Ishikawa (cell line): ENCODE measurements around the gene OR12D3.

Source experiments
- CEBPB ChIP-seq: IDR thresholded peaks from 2 replicates; pipeline ENCODE4 v1.6.1; 2012
- CREB1 ChIP-seq: IDR thresholded peaks from 2 replicates; pipeline ENCODE4 v1.6.1; 2012; ENCODE audit warnings: low read depth
- EP300 ChIP-seq: IDR thresholded peaks from 2 replicates; pipeline ENCODE4 v1.6.1; 2012; ENCODE audit warnings: borderline replicate concordance
- FOXM1 ChIP-seq: IDR thresholded peaks from 2 replicates; pipeline ENCODE4 v1.6.1; 2012; ENCODE audit warnings: low read depth, borderline replicate concordance
- RAD21 ChIP-seq: IDR thresholded peaks from 2 replicates; pipeline ENCODE4 v1.6.1; 2012; ENCODE audit warnings: low read depth
- TEAD4 ChIP-seq: IDR thresholded peaks from 2 replicates; pipeline ENCODE4 v1.6.1; 2012
- YY1 ChIP-seq: IDR thresholded peaks from 2 replicates; pipeline ENCODE4 v1.6.1; 2012; ENCODE audit warnings: low read depth
- TF ChIP-seq, protein P1 (sequence below): IDR thresholded peaks from 2 replicates; pipeline ENCODE4 v1.6.1; 2012
- TF ChIP-seq, protein P2 (sequence below): IDR thresholded peaks from 2 replicates; pipeline ENCODE4 v1.6.1; 2012; ENCODE audit warnings: low read depth, mild to moderate bottlenecking

DNA sequence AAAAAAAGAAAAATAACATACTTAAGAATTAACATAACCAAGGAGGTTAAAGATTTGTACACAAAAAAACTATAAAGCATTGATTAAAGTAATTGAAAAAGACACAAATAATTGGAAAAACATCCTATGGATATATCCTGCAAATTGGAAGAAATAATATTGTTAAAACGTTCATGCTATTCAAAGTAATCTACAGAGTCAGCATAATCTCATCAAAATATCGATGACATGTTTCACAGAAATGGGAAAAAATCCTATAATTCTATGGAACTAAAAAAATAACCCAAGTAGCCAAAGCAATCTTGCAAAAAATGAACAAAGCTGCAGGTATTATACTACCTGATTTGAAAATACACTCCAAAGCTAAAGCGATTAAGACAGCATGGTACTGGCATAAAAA is 29.7 kb downstream of the OR12D3 start:
- TF ChIP-seq RAD21 (no peak), YY1 (no peak), EP300 (no peak), CEBPB (no peak), CREB1 (no peak), TEAD4 (no peak), FOXM1 (no peak)
- TF ChIP-seq, protein P1, sequence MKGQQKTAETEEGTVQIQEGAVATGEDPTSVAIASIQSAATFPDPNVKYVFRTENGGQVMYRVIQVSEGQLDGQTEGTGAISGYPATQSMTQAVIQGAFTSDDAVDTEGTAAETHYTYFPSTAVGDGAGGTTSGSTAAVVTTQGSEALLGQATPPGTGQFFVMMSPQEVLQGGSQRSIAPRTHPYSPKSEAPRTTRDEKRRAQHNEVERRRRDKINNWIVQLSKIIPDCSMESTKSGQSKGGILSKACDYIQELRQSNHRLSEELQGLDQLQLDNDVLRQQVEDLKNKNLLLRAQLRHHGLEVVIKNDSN = no peak
- TF ChIP-seq, protein P2, sequence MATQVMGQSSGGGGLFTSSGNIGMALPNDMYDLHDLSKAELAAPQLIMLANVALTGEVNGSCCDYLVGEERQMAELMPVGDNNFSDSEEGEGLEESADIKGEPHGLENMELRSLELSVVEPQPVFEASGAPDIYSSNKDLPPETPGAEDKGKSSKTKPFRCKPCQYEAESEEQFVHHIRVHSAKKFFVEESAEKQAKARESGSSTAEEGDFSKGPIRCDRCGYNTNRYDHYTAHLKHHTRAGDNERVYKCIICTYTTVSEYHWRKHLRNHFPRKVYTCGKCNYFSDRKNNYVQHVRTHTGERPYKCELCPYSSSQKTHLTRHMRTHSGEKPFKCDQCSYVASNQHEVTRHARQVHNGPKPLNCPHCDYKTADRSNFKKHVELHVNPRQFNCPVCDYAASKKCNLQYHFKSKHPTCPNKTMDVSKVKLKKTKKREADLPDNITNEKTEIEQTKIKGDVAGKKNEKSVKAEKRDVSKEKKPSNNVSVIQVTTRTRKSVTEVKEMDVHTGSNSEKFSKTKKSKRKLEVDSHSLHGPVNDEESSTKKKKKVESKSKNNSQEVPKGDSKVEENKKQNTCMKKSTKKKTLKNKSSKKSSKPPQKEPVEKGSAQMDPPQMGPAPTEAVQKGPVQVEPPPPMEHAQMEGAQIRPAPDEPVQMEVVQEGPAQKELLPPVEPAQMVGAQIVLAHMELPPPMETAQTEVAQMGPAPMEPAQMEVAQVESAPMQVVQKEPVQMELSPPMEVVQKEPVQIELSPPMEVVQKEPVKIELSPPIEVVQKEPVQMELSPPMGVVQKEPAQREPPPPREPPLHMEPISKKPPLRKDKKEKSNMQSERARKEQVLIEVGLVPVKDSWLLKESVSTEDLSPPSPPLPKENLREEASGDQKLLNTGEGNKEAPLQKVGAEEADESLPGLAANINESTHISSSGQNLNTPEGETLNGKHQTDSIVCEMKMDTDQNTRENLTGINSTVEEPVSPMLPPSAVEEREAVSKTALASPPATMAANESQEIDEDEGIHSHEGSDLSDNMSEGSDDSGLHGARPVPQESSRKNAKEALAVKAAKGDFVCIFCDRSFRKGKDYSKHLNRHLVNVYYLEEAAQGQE = no peak
